WERI-Rb-1 (cell line): Measurements from ENCODE around the gene ASIC1.

Experiments
- DNase-seq: peaks from one replicate; pipeline ENCODE4 v3.0.0-alpha.2; 2020
- H3K27ac ChIP-seq: fragments of 250-450 bp; sonication (Bioruptor Pico); 2 replicates; pipeline ENCODE4 v1.5.1; 2020; ENCODE audit warnings: mild to moderate bottlenecking, moderate library complexity
- H3K27me3 ChIP-seq: fragments of 250-450 bp; sonication (Bioruptor Pico); 2 replicates; pipeline ENCODE4 v1.5.1; 2021; ENCODE audit warnings: mild to moderate bottlenecking, low read depth, moderate library complexity; ENCODE audit not compliant: insufficient read depth, severe bottlenecking
- H3K36me3 ChIP-seq: fragments of 250-450 bp; sonication (Bioruptor Pico); 2 replicates; pipeline ENCODE4 v1.5.1; 2020; ENCODE audit warnings: mild to moderate bottlenecking, moderate library complexity
- H3K4me3 ChIP-seq: 2 replicates; pipeline ENCODE4 v1.5.1; 2011; ENCODE audit warnings: low read depth, mild to moderate bottlenecking, control low read depth, low read length
- H3K9me3 ChIP-seq: fragments of 250-450 bp; sonication (Bioruptor Pico); 2 replicates; pipeline ENCODE4 v1.5.1; 2021; ENCODE audit warnings: mild to moderate bottlenecking, moderate library complexity; ENCODE audit not compliant: severe bottlenecking
- CTCF ChIP-seq: IDR thresholded peaks from 2 replicates; pipeline ENCODE4 v1.5.1; 2011; ENCODE audit warnings: low read depth, mild to moderate bottlenecking, control low read depth, inconsistent platforms, low read length

Gene ASIC1

GRCh38 chr12:50104417-50105366 lies 47.3 kb downstream of the ASIC1 start:
- Histone ChIP-seq H3K36me3 (peaks cover 12% of the 10 kb centered on the region), H3K9me3 (no peaks in the 10 kb centered on the region), H3K4me3 (no peak overlapping the region), H3K27ac (no peak overlapping the region), H3K27me3 (no peaks in the 10 kb centered on the region)
- no peak for DNase-seq
- no peak for TF ChIP-seq CTCF

- Histone ChIP-seq H3K27me3 (no peaks in the 10 kb centered on the region), H3K36me3 (peaks cover 9% of the 10 kb centered on the region), H3K9me3 (no peaks in the 10 kb centered on the region), H3K27ac (no peak overlapping the region), H3K4me3 (no peak overlapping the region)
- DNase-seq, result no peak
- TF ChIP-seq CTCF, result no peak
Measured at GRCh38 chr12:50105913-50106450, 48.6 kb downstream of the ASIC1 start.

GRCh38 chr12:50106907-50107306 lies 49.5 kb downstream of the ASIC1 start:
- no peak for TF ChIP-seq CTCF
- no peak overlapping the region for H3K27ac ChIP-seq
- DNase-seq, result no peak
- H3K27me3 ChIP-seq, result no peaks in the 10 kb centered on the region
- H3K4me3 ChIP-seq, result no peak overlapping the region
- H3K36me3 ChIP-seq, result peaks cover 4% of the 10 kb centered on the region
- no peaks in the 10 kb centered on the region for H3K9me3 ChIP-seq

GRCh38 chr12:50107416-50108268 lies 50.2 kb downstream of the ASIC1 start:
- TF ChIP-seq CTCF, result no peak
- H3K9me3 ChIP-seq, result no peaks in the 10 kb centered on the region
- H3K4me3 ChIP-seq, result no peak overlapping the region
- H3K27ac ChIP-seq, result no peak overlapping the region
- no peaks in the 10 kb centered on the region for H3K36me3 ChIP-seq
- no peaks in the 10 kb centered on the region for H3K27me3 ChIP-seq
- no peak for DNase-seq

- H3K27me3 ChIP-seq, result no peaks in the 10 kb centered on the region
- no peak overlapping the region for H3K4me3 ChIP-seq
- no peaks in the 10 kb centered on the region for H3K36me3 ChIP-seq
- TF ChIP-seq CTCF, result no peak
- H3K27ac ChIP-seq, result no peak overlapping the region
- DNase-seq, result no peak
- no peaks in the 10 kb centered on the region for H3K9me3 ChIP-seq
Measured at GRCh38 chr12:50109319-50109718, 51.9 kb downstream of the ASIC1 start.
